Right cardiac atrium (tissue), 5 donors: ENCODE data around the gene FRS2. TPM values are rescaled to one million over a fixed set of nuclear protein-coding genes. Genes with fewer than 3 reads are reported as not detected.

Experiments
- ATAC-seq, 2 donors: fragments of 200-7000 bp; cut with Tn5 transposase; one replicate each; pipeline versions ENCODE4 v1.8.0 to v1.9.1; 2020; ENCODE audit warnings: moderate library complexity in 2 of 2, mild to moderate bottlenecking in 1 of 2
- DNase-seq, 3 donors: peaks; one replicate each; pipeline ENCODE4 v3.0.0-alpha.2; 2020
- H3K27ac ChIP-seq: one replicate; pipeline ENCODE4 v1.5.1; 2013; ENCODE audit warnings: mild to moderate bottlenecking, low read length, control low read depth, moderate library complexity
- H3K27me3 ChIP-seq: one replicate; pipeline ENCODE4 v1.6.1; 2013; ENCODE audit not compliant: control insufficient read depth, insufficient read depth
- H3K4me1 ChIP-seq: one replicate; pipeline ENCODE4 v1.6.1; 2013; ENCODE audit warnings: low read length; ENCODE audit not compliant: control insufficient read depth, insufficient read depth
- H3K4me3 ChIP-seq: one replicate; pipeline ENCODE4 v1.5.1; 2013; ENCODE audit warnings: low read length, control low read depth
- H3K9me3 ChIP-seq: one replicate; pipeline ENCODE4 v1.6.1; 2013; ENCODE audit warnings: low read length; ENCODE audit not compliant: control insufficient read depth
- WGBS: extraction: QIAGEN DNeasy Blood & Tissue Kit; methylation state at CpG from one replicate; pipeline ENCODE4 v1.1.7; 2013; 5-methylcytosine and 5-hydroxymethylcytosine counted together
- intact Hi-C, 4 donors: fragments of 100-400 bp; cut with DNase I; formaldehyde crosslinking; loops; one replicate each; pipeline versions ENCODE4 v1.11.0 to v1.14.0; 2022 to 2023
- polyA plus RNA-seq: library from polyadenylated mRNA; stranded (reverse); fragments of 200-250 nt; gene quantifications from one replicate; pipeline ENCODE4 v1.2.3, GENCODE V29; 2013
- total RNA-seq, 4 donors: library from RNA; stranded (reverse); fragmentation: NEBNext Ultra II Directional; extraction: Animal tissue kit (Norgen Biotek cat#: 25700); gene quantifications; one replicate each; pipeline ENCODE4 v1.2.1, GENCODE V29; 2021
- donor health status: healthy with polysubstance abuse.
- donor health status: DM: no; HTN: yes; CAD: no.
- donor health status: DM: no; HTN: no; CAD: no.
- donor health status: DM: no; HTN: yes; CAD: no; lungs with severe emphysema.
- donor health status: DM: yes; HTN: yes; CAD: no.

Gene FRS2
- total and polyA plus RNA-seq, 5 donors, result 6.2 to 38.6 (median 27.4) TPM

GRCh38 chr12:69479675-69480074, 9.5 kb downstream of the FRS2 start:
- 96% methylated on average over 2 of the region's 2 CpGs for WGBS
- Histone ChIP-seq H3K9me3 (no peaks in the 10 kb centered on the region), H3K27ac (no peak overlapping the region), H3K4me3 (no peak overlapping the region), H3K4me1 (peaks cover 5% of the 10 kb centered on the region), H3K27me3 (no peaks in the 10 kb centered on the region)
- DNase-seq (no peak), ATAC-seq (no peak)
- intact Hi-C loops, result loop anchor here in 2 of 4 donors (10.0 kb wide), 2 partner anchors 45 to 85 kb away; no protein-coding TSS in a partner anchor

DNA sequence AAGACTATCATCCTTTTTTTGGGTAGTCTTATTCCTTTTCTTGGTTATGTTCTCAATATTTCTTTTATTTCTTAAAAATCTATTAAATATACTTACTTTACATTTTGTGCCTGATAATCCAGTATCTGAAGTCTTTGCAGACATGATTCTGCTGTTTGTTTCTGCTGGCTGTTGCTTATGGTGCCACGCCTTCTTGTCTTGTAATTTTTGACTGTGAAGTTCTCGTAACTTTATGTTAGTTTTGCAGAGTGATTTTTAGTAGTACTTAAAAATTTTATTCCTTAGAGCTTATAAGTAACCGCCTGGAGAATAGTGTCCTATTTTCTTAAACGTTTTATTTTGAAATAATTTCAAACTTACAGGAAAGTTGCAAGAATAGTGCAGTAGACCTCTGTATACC, 10.5 kb downstream of the FRS2 start:
- intact Hi-C loops, result no loop called here
- DNase-seq (no peak), ATAC-seq (no peak)
- Histone ChIP-seq H3K9me3 (no peaks in the 10 kb centered on the region), H3K4me3 (no peak overlapping the region), H3K4me1 (peaks cover 2% of the 10 kb centered on the region), H3K27ac (no peak overlapping the region), H3K27me3 (no peaks in the 10 kb centered on the region)
- 90% methylated on average over 4 of the region's 4 CpGs for WGBS

GRCh38 chr12:69481133-69481532, 10.9 kb downstream of the FRS2 start:
- no peak overlapping the region for H3K27ac ChIP-seq
- H3K4me3 ChIP-seq, result no peak overlapping the region
- peaks cover 2% of the 10 kb centered on the region for H3K4me1 ChIP-seq
- H3K27me3 ChIP-seq, result no peaks in the 10 kb centered on the region
- DNase-seq (no peak), ATAC-seq (no peak)
- intact Hi-C loops, result no loop called here
- no peaks in the 10 kb centered on the region for H3K9me3 ChIP-seq

- intact Hi-C loops, result no loop called here
- peaks cover 2% of the 10 kb centered on the region for H3K4me1 ChIP-seq
- ATAC-seq, result no peak
Measured at GRCh38 chr12:69483700-69484099, 13.5 kb downstream of the FRS2 start.

DNA sequence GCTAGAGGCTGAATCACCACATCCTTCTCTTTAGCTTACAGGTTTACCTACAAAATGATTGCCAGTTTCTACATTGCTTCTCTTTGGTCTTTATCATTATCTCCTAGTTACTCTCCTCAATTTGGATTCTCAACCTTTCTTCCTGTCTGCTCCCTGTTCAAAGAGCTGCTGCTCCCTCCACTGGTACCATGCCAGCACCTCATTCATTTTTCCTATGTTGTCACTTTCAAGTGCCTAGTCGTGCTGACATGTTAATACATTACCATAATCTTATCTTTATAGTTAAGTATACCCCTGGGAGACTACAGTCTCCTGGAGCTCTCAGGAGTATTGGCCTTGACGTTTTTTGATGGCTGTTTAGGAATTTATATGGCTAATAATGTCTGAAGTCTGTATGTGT, 14.2 kb downstream of the FRS2 start:
- peaks cover 2% of the 10 kb centered on the region for H3K4me1 ChIP-seq
- intact Hi-C loops, result no loop called here
- DNase-seq (no peak), ATAC-seq (no peak)
- no peaks in the 10 kb centered on the region for H3K9me3 ChIP-seq
- no peak overlapping the region for H3K4me3 ChIP-seq
- no peak overlapping the region for H3K27ac ChIP-seq
- 15% methylated on average over 2 of the region's 2 CpGs for WGBS
- no peaks in the 10 kb centered on the region for H3K27me3 ChIP-seq

More at GRCh38 chr12:69483700-69484099, 13.5 kb downstream of the FRS2 start:
- 100% methylated on average over 1 of the region's 1 CpG for WGBS
- Histone ChIP-seq H3K27me3 (no peaks in the 10 kb centered on the region), H3K4me3 (no peak overlapping the region), H3K9me3 (no peaks in the 10 kb centered on the region), H3K27ac (no peak overlapping the region)
- no peak for DNase-seq

DNA sequence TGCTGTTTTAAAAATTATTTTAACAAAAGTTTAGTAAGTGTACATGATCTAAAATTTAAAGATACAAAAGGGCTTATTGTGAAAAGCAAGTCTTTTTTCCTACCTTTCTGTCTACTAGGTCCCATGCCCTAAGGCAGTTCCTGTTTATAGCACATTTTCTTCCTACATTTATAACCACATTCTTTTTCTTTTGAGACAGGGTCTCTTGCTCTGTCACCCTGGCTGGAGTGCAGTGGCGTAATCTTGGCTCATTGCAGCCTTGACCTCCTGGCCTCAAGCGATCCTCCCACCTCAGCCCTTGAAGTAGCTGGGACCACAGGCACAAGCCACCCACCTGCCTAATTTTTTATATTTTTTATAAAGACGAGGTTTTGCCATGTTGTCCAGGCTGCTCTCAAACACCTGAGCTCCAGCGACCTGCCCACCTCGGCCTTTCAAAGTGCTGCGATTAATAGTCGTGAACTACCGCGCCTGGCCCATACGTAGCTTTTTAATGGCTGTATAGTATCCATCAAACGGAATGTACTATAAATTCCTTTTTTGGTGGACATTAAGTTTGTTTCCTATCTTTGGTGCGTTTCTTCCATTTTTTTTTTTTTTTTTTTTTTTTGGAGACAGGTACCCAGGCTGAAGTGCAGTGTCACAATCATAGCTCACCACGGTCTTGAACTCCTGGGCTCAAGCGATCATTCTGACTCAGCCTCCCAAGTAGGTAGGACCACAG, 20.9 kb downstream of the FRS2 start:
- H3K27me3 ChIP-seq, result no peaks in the 10 kb centered on the region

GRCh38 chr12:69492739-69493138, 22.6 kb downstream of the FRS2 start:
- Histone ChIP-seq H3K27ac (no peak overlapping the region), H3K9me3 (no peaks in the 10 kb centered on the region), H3K4me1 (peaks cover 2% of the 10 kb centered on the region), H3K4me3 (no peak overlapping the region), H3K27me3 (no peaks in the 10 kb centered on the region)
- 87% methylated on average over 2 of the region's 2 CpGs for WGBS
- ATAC-seq (no peak), DNase-seq (no peak)
- intact Hi-C loops, result no loop called here

More for the DNA sequence above, 20.9 kb downstream of the FRS2 start:
- no peaks in the 10 kb centered on the region for H3K9me3 ChIP-seq
- no peak overlapping the region for H3K27ac ChIP-seq
- WGBS, result 93% methylated on average over 14 of the region's 14 CpGs
- ATAC-seq (no peak), DNase-seq (no peak)
- intact Hi-C loops, result no loop called here
- peaks cover 2% of the 10 kb centered on the region for H3K4me1 ChIP-seq
- no peak overlapping the region for H3K4me3 ChIP-seq

DNA sequence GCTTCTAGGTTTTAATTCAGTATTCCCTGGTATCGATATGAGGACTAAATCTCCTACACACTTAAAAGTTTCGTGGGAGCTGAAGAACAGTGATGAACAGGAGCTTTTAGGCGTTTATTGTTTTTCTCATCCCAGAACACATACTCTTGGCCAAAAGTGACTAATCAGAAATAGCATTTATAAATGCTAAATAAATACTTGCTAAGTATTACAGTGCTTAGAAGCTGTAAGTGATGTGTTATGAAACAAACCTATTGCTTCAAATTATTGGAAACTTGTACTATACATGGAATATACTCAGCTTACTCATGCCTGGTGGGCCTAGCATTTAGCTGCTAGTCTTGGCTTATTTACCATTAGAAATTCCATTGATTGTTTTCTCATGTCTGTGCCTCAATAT, 24.9 kb downstream of the FRS2 start:
- no peaks in the 10 kb centered on the region for H3K9me3 ChIP-seq
- H3K4me1 ChIP-seq, result peaks cover 2% of the 10 kb centered on the region
- H3K27me3 ChIP-seq, result no peaks in the 10 kb centered on the region
- H3K27ac ChIP-seq, result no peak overlapping the region
- ATAC-seq, result no peak
- H3K4me3 ChIP-seq, result no peak overlapping the region
- DNase-seq, result no peak
- WGBS, result 56% methylated on average over 3 of the region's 3 CpGs
- intact Hi-C loops, result no loop called here

DNA sequence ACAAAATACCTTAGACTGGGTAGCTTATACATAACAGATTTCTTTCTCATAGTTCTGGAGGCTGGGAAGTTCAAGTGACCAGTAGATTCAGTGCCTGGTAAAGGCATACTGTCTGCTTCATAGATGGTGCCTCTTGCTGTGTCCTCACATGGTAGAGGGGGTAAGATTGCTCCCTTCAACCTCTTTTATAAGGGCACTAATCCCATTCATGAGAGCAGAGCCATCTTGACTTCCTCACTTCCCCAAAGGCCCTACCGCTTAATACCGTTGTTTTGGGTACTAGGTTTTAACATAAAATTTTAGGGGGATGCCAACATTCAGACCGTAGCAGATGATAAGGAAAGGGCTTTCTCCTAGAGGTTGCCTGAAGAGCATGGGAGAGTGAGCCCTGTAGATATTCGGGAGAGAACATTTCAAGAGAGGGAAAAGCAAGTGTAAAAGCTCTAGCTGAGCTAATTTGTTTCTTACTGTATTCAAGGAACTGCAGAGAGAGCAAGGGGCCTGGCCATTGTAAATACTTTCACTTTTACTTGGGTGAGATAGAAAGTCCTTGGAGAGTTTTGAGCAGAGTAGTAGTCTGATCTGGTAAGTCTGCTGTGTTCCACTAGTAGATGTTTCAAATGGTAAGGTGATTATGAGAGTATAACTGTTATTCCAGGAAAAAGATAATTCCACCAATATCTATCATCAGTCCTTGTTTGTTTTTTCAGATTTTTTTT, 27.3 kb downstream of the FRS2 start:
- no peaks in the 10 kb centered on the region for H3K9me3 ChIP-seq
- H3K27me3 ChIP-seq, result no peaks in the 10 kb centered on the region
- WGBS, result 65% methylated on average over 4 of the region's 4 CpGs
- H3K4me1 ChIP-seq, result peaks cover 2% of the 10 kb centered on the region
- no peak overlapping the region for H3K4me3 ChIP-seq
- DNase-seq (no peak), ATAC-seq (peak; percentile 52 to 85)
- intact Hi-C loops, result no loop called here
- H3K27ac ChIP-seq, result no peak overlapping the region

DNA sequence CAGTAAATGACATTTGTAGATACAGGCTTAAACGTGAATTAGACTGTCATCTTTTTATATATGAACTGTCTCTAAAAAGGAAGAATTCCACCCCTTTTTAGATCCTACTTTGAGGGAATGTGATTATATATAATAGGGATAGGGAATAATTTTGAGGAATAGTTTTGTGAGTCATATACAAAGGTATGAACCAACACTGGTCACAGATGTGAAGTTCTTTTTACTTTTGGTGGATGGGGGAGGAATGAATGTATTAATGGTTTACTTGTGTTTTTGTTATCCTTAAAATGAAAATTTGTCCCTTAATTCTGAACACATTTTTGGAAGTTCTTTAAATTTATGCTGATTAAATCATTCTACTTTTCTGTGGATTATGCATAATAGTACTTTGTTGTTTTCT, 30.4 kb downstream of the FRS2 start:
- 59% methylated on average over 1 of the region's 1 CpG for WGBS
- ATAC-seq, result no peak
- Histone ChIP-seq H3K27ac (no peak overlapping the region), H3K4me3 (no peak overlapping the region), H3K27me3 (no peaks in the 10 kb centered on the region), H3K9me3 (no peaks in the 10 kb centered on the region), H3K4me1 (no peaks in the 10 kb centered on the region)
- intact Hi-C loops, result no loop called here
- DNase-seq, result no peak

DNA sequence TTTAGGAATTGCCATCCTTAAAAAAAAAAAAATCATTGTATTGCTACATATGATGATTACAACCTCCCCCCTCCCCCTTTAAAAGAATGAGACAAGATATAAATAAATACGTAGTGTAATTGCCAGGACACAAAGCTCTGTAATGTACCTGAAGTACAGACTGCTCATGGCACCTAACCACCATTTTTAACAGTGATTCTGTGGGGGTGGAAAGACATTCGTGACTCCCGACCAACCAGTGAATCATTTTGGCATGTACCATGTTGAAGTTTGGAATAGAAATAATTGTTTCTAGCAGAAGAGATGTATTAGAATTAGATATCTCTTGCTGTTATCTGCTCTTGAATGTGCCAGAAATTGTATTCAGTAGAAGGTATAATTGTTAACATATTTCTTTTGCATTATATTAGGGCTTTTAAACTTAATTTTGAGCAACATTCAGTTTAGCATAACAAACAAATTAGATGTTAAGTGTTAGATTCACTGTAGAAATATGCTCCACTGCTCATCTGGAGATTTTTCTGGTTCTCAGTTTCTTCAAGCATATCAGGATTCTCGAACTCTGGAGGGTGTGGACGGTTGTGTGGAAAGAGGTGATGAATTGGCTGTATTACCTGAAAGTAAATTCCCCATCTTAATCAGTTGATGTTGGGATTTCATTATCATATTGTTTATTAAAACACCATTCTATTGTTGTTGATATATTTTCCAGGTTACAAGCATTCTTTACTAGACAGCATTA, 31.1 kb downstream of the FRS2 start:
- no peaks in the 10 kb centered on the region for H3K4me1 ChIP-seq
- intact Hi-C loops, result no loop called here

More for the DNA sequence above, 31.1 kb downstream of the FRS2 start:
- Histone ChIP-seq H3K9me3 (no peaks in the 10 kb centered on the region), H3K27me3 (no peaks in the 10 kb centered on the region), H3K27ac (no peak overlapping the region), H3K4me3 (no peak overlapping the region)
- ATAC-seq, result no peak
- no peak for DNase-seq
- 51% methylated on average over 5 of the region's 5 CpGs for WGBS
